HUDEP-2 (cell line): ENCODE data around the gene CAMSAP3.
"Not testable (repeated sequence)": the region's sequence is repeated elsewhere in the genome, so short reads cannot be mapped to it uniquely, and the experiment has no call there.

ENCODE experiments used
- DNase-seq, 76 experiments: peaks; one replicate each; lab custom pipeline; 2025; ENCODE audit not compliant: unreplicated experiment in 76 of 76; lab: John Stamatoyannopoulos, UW

Gene CAMSAP3

DNA sequence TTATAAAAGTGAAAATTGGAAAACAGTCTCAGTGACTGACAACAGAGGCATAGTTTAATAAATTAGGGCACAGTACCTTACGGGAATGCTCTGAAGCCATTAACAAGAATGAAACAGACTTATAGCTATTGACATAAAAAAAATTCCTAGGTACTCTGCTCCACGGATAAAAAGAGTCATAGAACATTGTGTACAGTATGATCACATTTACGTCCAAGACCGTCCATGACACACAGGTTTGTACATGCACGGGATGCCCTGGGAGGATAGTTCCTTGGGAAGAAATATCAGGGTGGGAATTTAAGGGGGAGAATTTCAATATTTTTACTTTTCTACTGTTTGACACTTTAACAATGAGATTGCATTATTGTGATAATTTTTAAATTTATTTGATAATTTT, 24.9 kb upstream of the CAMSAP3 start:
- DNase-seq = no peak

DNA sequence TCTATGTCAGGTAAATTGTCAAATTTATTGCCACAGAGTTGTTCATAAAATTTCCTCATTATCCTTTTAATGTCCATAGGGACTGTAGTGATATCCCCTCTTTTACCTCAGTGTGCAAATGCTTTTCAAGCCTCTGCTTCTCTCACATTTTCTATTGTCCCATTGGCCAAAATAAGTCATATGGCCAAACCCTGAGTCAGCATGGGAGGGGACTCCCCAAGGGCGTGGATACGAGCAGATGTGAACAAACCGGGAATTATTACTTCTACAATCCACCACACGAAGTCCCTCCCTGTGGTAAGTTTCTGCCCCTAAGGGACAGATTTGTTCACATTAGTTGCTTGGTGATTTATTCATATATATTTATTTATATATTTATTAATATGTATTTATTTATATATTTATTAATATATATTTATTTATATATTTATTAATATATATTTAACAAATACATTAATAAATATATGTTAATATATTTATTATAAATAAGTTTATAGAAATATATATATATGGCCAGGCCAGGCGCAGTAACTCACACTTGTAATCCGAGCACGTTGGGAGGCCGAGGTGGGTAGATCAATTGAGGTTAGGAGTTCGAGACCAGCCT, 20.1 kb upstream of the CAMSAP3 start:
- DNase-seq = peak in 32 of 76 experiments; percentile 6 to 59 (median 22)

DNA sequence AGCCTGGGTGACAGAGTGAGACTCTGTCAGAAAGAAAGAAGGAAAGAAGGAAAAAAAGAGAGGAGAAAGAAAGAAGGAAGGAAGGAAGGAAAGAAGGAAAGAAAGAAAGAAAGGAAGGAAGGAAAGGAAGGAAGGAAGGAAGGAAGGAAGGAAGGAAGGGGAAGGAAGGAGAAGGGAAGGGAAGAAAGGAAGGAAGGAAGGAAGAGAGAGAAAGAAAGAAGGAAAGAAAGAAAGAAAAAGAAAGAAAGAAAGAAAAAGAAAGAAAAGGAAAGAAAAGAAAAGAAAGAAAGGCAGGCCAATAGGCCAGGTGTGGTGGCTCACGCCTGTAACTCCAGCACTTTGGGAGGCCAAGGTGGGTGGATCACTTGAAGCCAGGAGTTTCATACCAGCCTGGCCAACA, 18.2 kb upstream of the CAMSAP3 start:
- not testable (repeated sequence) for DNase-seq

DNA sequence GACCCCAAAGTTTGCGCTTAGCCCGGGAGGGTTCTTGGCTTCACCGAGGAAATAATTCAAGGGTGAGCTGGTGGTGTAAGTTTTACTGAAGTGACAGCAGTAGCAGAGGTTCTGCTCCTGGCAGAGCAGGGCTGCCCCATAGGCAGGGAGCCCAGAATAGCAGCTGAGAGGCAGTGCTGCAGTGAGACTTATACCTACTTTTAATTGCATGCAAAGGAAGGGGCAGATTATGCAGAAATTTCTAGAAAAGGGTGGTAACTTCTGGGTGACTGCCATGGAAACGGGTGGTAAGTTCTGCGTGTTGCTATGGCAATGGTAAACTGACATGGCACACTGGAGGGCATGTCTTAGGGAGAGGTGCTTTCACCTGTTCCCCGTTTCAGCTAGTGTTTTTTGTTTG, 17.5 kb upstream of the CAMSAP3 start:
- no peak for DNase-seq

DNA sequence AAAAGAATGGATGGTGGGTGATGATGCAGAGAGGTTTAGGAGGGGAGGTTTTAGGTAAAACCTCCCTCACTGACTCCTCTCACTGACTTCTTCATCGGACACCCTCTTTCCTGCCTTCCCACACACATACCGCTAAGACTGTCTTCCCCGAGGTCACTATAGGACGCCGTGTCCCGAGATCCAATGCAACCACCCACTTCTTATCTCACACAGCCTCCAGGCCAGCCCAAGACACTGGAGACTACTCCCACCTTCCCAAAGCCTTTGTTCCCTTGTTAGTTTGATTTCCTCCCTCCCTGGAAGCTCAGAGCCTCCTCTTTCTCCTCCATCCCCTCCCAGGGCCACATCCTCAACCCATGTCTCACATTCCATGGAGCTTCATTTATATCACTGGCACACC, 16.5 kb upstream of the CAMSAP3 start:
- no peak for DNase-seq

DNA sequence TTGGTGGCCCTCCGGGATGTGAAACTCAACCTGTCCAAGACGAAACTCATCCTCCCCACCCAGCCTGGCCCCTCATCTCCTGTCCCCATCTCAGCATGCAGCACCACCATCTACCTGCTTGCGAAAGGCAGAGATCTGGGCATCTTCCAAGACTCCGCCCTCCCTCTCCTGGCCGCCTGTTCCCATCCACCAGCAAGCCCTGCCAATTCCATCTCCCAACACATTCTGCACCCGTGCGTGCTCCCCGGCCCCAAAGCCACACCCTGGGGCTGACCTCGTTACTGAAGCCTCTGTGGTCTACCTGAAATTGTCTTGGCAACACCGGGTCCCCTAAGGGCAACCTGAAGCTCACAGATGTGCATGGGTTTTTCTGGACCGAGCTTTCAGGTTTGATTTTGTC, 13.2 kb upstream of the CAMSAP3 start:
- DNase-seq = no peak

DNA sequence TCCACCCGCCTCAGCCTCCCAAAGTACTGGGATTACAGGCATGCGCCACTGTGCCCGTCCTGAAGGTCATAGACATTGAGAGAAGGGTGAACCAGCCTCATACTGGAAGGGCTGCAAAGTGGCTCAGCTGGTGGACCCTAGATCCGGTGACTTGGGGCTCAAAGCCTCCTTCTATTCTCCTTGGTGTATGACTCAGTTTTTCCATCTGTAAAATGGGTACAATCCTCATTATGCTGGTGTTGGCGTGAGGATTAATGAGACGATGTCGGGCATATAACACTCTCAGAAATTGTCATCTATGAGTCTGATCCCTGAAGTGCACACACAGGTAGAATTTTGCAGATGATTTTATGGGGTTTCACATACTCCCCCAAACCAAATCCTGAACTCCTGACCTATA, 5.8 kb upstream of the CAMSAP3 start:
- DNase-seq = no peak

DNA sequence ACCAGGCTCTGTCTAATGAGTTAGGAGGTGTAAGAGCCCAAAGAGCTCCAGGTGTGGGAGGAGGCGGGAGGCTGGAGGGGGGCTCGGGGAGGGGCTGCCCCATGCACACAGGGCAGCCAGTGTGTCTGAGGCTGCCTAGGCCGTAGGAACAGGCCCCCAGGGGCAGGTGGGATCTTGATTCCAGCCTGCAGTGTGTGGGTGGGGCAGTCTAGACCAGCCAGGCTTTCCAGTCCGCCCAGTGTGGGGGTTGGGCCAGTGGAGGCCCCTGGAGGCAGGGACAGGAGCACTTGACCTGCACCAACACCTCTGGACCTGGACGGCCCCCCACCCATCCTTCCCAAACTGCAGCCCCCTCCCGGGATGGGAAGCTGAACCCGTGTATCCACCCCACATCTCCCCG, 5.4 kb upstream of the CAMSAP3 start:
- DNase-seq = no peak

DNA sequence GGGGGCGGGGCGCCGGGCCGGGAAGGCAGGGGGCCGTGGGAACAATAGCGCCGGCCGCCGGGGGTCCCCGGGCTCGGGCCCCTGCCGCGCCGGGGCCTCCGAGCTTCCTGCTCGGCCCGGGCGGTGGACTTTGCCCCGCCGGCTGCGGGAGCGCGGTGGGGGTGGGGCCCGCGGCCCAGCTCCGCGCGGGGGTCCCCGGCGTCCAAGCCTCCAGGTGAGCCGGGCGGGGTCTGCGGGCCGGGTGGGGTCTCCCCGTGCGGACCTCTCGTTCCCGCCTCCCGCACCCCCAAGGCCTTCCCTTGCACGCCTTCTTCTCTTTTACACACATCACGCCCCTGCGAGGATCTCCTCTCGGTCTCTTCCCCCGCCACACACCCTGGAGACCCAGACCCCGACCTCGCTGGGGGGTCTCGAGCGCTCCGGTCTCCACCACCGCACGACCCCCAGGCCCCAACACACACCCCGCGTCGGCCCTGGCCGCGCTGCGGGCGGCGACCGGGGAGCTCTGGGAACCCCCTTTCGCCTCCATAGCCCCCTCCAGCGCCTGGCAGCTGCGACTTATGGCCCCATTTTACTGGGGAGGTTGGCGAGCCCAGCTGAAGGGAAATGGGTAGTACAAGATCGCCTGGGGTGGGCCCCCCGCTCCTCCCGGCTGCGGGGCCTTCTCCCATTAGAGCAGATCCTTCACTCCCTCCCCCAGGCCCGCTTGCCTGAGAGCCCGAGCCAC, 711 bp downstream of the CAMSAP3 start:
- no peak for DNase-seq

DNA sequence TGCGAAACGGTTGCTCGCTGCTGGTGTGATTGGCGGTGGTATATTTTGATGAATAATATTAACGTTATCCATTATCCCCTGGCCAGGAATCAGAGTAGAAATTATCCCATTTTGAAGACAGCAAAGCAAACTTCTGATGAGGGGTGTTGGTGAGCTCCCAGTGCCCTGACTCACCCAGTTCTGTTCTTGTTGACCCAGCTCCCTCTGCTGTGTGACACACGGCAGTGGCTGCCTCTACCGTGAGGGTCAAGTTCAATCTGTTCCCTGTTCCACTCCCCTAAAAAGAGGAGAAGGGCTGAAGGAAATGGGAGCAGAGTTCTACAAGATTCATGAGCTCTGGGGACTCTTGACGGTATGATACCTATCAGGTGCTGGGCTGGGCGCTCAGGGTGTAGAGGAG, 2.0 kb downstream of the CAMSAP3 start:
- no peak for DNase-seq

DNA sequence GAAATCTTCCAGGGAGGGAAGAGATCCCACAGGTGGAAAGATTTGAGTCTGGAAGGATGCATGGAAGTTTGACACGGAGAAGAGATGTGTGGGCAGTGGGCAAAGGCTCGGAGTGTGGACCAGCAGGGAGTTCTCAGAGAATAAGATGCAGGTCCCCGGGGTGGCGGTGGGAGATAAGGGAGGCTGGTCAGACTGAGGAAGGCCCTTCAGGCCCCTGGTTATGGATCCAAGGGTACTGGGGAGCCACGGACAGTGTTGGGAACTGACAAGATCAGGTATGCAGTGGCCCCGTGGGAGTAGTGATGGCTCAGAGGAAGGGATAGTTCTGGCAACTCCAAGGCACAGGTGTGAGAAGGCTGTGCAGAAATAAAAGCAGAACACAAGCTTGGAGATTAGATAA, 2.5 kb downstream of the CAMSAP3 start:
- DNase-seq = no peak

DNA sequence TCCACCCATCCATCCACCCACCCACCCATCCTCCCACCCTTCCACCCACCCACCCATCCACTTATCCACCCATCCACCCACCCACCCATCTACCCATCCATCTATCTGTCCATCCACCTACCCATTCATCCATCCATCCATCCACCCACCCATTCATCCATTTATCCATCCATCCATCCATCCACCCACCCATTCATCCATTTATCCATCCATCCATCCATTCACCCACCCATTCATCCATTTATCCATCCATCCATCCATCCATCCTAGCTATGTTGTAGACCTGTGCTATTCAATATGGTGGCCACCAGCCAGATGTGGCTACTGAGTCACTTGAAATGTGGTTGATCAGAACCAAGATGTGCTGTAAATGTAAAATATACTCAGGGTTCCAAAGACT, 5.1 kb downstream of the CAMSAP3 start:
- no peak for DNase-seq

DNA sequence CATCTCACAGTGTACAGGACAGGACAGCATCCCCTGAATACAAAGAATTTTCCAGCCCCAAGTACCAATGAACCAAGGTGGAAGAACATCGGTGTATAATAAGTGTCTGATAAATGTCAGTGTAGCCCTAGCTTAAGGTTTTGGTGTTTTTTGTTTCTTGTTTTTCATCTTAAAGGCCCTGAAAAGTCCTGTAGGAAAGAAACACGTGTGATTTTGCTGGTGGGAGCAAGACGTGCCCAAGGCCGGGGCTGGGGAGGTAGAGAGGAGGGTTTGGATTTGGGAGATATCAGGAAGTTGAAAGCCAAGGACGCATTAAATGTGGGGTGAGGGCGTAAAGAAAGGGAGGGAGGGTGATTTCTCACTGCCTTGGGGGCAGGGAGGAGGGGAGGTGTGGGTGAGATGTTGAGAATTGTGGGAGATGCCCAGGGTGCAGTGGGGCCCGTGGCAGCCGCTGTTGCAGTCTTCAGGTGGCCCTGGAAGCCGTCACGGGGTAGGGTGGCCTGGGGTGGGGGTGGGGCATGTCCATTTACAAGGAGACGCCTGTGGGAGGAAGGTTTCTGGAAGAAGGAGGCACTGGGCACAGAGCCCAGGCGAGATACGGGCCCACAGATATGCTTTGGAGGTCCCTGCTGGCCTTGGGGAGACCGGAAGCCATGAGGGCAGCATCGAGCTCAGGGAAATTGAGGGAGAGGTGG, 6.7 kb downstream of the CAMSAP3 start:
- DNase-seq = no peak

DNA sequence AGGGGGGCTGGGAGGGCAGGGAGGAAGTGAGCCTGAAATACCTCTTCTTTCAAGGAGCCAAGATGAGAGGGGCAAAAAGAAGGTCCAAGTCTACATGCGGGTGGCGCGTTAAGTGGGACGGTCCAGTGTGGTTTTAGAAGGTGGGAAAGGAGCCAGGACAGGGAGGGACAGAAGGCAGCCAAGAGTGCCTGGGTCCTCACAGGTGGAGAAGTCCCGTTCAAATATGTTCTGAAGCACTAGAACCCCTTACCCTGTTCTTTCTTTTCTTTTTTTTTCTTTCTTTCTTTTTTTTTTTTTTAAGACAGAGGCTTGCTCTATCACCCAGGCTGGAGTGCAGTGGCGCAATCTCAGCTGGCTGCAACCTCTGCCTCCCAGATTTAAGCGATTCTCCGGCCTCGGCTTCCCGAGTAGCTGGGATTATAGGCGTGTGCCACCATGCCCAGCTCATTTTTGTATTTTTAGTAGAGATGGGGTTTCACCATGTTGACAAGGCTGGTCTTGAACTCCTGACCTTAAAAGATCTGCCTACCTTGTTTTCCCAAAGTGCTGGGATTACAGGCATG, 7.4 kb downstream of the CAMSAP3 start:
- DNase-seq = no peak

DNA sequence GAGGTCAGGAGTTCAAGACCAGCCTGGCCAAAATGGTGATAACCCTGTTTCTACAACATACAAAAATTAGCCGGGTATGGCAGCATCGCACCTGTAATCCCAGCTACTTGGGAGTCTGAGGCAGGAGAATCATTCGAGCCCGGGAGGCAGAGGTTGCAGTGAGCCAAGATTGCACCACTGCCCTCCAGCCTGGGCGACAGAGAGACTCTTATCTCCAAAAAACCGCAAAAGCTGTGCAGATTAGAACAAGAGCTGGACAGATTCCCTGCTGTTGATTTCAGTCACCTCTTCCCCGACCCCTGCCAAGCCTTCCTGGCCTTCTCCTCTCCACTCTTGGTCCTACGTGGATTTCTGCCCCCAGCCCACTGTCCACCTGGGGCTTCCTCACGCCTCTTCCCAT, 8.3 kb downstream of the CAMSAP3 start:
- DNase-seq = peak in 24 of 76 experiments; percentile 9 to 66 (median 28)

DNA sequence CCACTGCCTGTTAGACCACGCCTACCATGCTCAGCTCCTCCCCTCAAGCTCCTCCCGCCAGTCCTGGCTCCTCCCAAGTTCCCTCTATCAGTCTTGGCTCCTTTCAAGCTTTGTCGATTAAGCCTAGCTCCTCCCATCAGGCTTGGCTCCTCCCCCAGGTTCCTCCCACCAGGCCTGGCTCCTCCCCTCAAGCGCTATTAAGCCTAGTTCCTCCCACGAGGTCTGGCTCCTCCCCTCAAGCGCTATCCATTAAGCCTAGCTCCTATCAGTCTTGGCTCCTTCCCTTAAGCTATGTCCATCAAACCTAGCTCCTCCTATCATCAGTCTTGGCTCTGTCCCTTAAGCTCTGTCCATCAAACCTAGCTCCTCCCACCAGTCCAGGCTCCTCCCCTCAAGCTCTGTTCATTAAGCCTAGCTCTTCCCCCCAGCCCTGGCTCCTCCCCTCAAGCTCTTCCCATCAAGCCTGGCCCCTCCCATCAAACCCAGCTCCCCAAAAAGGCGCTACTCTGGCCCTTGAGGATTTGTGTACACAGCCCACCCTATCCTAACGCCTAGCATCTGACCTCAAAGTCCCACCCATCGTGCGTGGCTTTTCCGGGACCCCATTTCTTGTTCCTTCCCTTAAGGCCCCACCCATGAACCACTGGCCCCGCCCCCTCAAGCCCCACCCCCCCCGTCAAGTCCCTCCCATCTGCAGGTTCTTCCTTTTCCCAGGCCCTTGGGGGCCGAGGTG, 10.0 kb downstream of the CAMSAP3 start:
- DNase-seq = peak in 71 of 76 experiments; percentile 16 to 86 (median 66)

DNA sequence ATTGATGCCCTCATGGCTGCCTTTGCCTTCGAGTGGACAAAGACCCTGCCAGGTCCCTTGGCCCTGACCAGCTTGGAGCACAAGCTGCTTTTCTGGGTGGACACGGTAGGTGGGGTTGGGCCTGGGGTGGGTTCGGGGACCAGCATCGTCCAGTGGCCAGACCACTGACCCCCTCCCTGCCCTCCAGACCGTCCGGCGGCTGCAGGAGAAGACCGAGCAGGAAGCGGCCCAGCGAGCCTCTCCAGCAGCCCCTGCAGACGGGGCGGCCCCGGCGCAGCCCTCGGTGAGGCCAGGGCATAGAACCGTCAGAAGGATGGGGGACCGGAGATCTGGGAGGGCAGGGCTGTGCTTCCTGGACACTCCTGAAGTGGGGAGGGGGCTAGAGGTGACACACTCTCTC, 10.6 kb downstream of the CAMSAP3 start:
- no peak for DNase-seq

DNA sequence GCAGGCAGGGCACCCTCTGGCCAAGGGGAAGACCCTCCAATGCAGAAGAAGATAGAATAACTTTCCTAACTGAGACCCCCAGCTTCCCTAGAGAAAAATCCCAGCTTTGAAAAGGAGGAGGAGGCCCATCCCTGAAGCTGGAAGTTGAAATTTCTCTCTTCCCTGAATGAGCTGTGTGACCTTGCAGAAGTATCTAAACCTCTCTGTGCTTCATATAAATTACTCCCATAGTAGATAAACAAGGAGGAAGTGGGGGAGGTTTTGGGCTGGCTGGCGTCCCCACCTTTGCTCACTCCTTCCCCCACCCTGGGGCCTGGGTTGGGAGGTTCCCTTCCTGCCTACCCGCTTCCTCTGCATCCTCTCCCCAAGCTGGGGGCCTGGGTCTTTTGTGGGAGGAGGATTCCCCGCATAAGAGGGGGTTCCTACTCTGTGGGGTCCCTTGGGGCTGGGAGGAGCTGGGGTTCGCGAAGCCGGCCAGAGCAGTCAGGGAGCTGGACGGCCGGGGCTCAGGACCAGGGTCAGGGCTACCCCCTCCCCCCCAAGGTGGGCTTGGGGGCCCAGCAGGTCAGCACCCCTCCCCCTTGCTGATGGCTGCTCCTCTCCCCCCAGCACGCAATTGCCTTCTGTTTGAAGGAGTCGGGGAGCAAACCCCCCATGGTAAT, 11.7 kb downstream of the CAMSAP3 start:
- DNase-seq = no peak

DNA sequence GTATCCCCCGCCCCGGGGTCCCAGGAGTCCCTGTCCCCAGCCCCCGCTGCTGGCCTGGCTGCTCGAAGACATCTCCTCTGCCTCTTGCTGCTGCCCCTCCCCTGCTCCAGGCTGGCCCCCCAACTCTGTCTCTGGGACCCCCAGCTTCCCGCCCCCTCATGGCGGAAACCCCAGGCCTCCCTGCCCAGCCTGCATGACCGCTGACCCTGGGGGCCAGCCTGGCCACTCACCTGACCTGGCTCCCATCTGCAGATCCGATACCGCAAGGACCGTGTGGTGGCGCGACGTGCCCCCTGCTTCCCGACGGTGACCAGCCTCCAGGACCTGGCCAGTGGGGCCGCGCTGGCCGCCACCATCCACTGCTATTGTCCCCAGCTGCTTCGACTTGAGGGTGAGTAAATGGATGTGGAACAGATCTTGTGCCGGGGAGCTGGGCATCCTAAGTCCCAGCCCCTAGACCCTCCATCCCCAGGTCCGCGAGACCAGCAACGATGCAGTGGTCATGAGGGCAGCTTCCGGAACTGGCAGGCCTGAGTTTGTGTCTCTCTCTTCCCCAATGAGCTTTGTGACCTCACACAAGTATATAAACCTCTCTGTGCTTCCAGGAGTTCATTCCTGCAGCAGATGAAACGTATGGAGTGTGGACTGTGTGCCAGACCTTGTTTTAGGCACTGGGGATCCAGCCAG, 12.4 kb downstream of the CAMSAP3 start:
- DNase-seq = no peak
